HG02943 (cell line): ENCODE results near the gene CST1.
"Not testable (repeated sequence)": the region's sequence is repeated elsewhere in the genome, so short reads cannot be mapped to it uniquely, and the experiment has no call there.

Experiments used
- ATAC-seq: cut with Tn5 transposase; IDR thresholded peaks from one replicate; pipeline ENCODE4 v1.9.1; 2021; ENCODE audit warnings: mild to moderate bottlenecking, low read depth, moderate library complexity; ENCODE audit not compliant: unreplicated experiment

Gene CST1

GRCh38 chr20:23719351-23719750 lies 31.4 kb downstream of the CST1 start:
- not testable (repeated sequence) for ATAC-seq

- not testable (repeated sequence) for ATAC-seq
These were observed 39.0 kb downstream of the CST1 start for GRCh38 chr20:23711778-23712177.

- ATAC-seq: no peak
These were observed 40.0 kb downstream of the CST1 start for GRCh38 chr20:23710771-23711170.

- ATAC-seq: no peak
These were observed 44.8 kb downstream of the CST1 start for GRCh38 chr20:23705895-23706294.

- no peak for ATAC-seq
These were observed 48.7 kb downstream of the CST1 start for GRCh38 chr20:23702021-23702420.

GRCh38 chr20:23700931-23701330 lies 49.8 kb downstream of the CST1 start:
- no peak for ATAC-seq

GRCh38 chr20:23697947-23698346 lies 52.8 kb downstream of the CST1 start:
- ATAC-seq: no peak
